GM12872 (cell line): Measurements from ENCODE around the gene RGCC.

Experiments used
- CTCF ChIP-seq: IDR thresholded peaks from 3 replicates; pipeline ENCODE4 v1.5.1; 2011; ENCODE audit warnings: low read depth, mild to moderate bottlenecking, low read length, moderate library complexity; ENCODE audit not compliant: insufficient read depth

The RGCC gene, protein sequence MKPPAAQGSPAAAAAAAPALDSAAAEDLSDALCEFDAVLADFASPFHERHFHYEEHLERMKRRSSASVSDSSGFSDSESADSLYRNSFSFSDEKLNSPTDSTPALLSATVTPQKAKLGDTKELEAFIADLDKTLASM

GRCh38 chr13:41456768-41457588, at the start of gene RGCC:
Gene RGCC (plus strand): TSS chr13:41457550. CDS start chr13:41457708, 158 bp downstream.
- no peak for TF ChIP-seq CTCF

DNA sequence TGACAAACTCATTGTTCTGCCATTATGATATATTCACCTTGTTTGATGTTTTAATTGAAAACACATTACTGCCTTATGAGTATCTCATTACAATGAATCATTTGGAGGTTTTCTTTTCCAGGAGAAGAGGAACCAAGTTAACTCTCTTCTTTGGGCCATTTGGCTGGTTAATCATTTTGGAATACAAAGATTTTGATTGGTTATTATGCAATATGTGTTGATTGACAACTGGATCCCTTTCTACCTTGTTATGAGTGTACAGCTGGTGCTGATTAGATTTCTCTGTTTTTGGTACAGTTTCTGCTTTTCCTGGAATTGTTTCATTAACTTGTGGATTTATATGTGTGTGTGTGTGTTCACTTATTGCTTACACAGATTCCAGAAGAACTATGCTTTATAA, 49.2 kb upstream of the RGCC start:
- TF ChIP-seq CTCF, result no peak

DNA sequence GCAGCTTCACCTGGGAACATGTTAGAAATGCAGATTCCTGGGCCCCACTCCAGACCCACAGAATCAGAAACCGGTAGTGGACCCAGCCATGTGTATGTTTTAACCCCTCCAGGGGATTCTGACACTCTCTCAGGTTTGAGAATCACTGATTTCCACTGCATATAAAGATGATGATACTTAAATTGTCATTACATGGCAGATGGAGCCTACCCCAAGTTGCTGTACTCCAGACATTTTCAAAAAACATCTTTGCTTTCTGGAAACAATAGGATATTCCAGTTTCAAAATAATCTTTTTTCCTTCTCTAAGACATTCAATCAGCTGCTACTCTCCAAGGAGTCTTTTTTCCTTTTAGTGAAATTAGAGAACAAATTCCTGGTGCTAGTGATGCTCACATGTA, 48.6 kb upstream of the RGCC start:
- TF ChIP-seq CTCF, result no peak

- TF ChIP-seq CTCF, result no peak
Observed at GRCh38 chr13:41409611-41410010, 47.7 kb upstream of the RGCC start.

- TF ChIP-seq CTCF, result no peak
Observed at GRCh38 chr13:41411060-41411459, 46.3 kb upstream of the RGCC start.

- peak; percentile 25; the same call in 1 of the 3 replicates for TF ChIP-seq CTCF
Observed at GRCh38 chr13:41411522-41411921, 45.8 kb upstream of the RGCC start.

- TF ChIP-seq CTCF, result no peak
Observed at GRCh38 chr13:41413872-41414271, 43.5 kb upstream of the RGCC start.
